Upper lobe of right lung (tissue), 1 donor: Measurements from ENCODE around the gene UGDH. TPM values are rescaled to one million over a fixed set of nuclear protein-coding genes. Genes with fewer than 3 reads are reported as not detected.

ENCODE experiments used
- ATAC-seq: fragments of 200-7000 bp; cut with Tn5 transposase; one replicate; pipeline ENCODE4 v1.9.1; 2020; ENCODE audit warnings: mild to moderate bottlenecking, moderate library complexity
- DNase-seq: peaks from one replicate; pipeline ENCODE4 v3.0.0-alpha.2; 2020
- H3K27ac ChIP-seq: fragments of 200-600 bp; one replicate; pipeline ENCODE4 v1.8.0; 2022
- H3K27me3 ChIP-seq: fragments of 200-600 bp; one replicate; pipeline ENCODE4 v1.8.0; 2022; ENCODE audit warnings: mild to moderate bottlenecking
- H3K36me3 ChIP-seq: fragments of 200-600 bp; one replicate; pipeline ENCODE4 v1.8.0; 2022
- H3K4me1 ChIP-seq: fragments of 200-600 bp; one replicate; pipeline ENCODE4 v1.8.0; 2022
- H3K4me3 ChIP-seq: fragments of 200-600 bp; one replicate; pipeline ENCODE4 v1.8.0; 2022; ENCODE audit warnings: mild to moderate bottlenecking
- H3K9me3 ChIP-seq: fragments of 200-600 bp; one replicate; pipeline ENCODE4 v1.8.0; 2022
- CTCF ChIP-seq: fragments of 200-600 bp; IDR thresholded peaks from one replicate; pipeline ENCODE4 v1.8.0; 2022; ENCODE audit warnings: antibody characterized with exemption
- intact Hi-C: fragments of 100-400 bp; cut with DNase I; formaldehyde crosslinking; loops from one replicate; pipeline ENCODE4 v1.11.0; 2022
- total RNA-seq: library from RNA; stranded (reverse); fragmentation: NEBNext Ultra II Directional; extraction: Animal tissue kit (Norgen Biotek cat#: 25700); gene quantifications from one replicate; pipeline ENCODE4 v1.2.1, GENCODE V29; 2021
- donor health status: DM: no; HTN: yes; CAD: no; lungs with severe emphysema.

Gene UGDH
- total RNA-seq, 1 donor from 2014 or later = 55.2 TPM

- H3K36me3 ChIP-seq = no peaks in the 10 kb centered on the region
- no peak overlapping the region for H3K4me3 ChIP-seq
- H3K27me3 ChIP-seq = no peaks in the 10 kb centered on the region
- no peaks in the 10 kb centered on the region for H3K9me3 ChIP-seq
- intact Hi-C loops = no loop called here
- no peaks in the 10 kb centered on the region for H3K4me1 ChIP-seq
- no peak for DNase-seq
- TF ChIP-seq CTCF = no peak
- no peak overlapping the region for H3K27ac ChIP-seq
- ATAC-seq = peak; percentile 57
Observed at GRCh38 chr4:39484582-39485272, 42.5 kb downstream of the UGDH start.

GRCh38 chr4:39480902-39481695 is 46.1 kb downstream of the UGDH start:
- DNase-seq (no peak), ATAC-seq (peak; percentile 87)
- no peak overlapping the region for H3K27ac ChIP-seq

GRCh38 chr4:39480251-39480650 is 47.0 kb downstream of the UGDH start:
- no peak overlapping the region for H3K4me3 ChIP-seq
- H3K4me1 ChIP-seq = no peaks in the 10 kb centered on the region
- DNase-seq (no peak), ATAC-seq (no peak)
- TF ChIP-seq CTCF = no peak
- H3K27me3 ChIP-seq = no peaks in the 10 kb centered on the region
- intact Hi-C loops = no loop called here
- H3K9me3 ChIP-seq = no peaks in the 10 kb centered on the region
- no peak overlapping the region for H3K27ac ChIP-seq
- H3K36me3 ChIP-seq = no peaks in the 10 kb centered on the region

More at GRCh38 chr4:39480902-39481695, 46.1 kb downstream of the UGDH start:
- Histone ChIP-seq H3K4me3 (peak overlapping the region; percentile 5), H3K36me3 (no peaks in the 10 kb centered on the region), H3K4me1 (no peaks in the 10 kb centered on the region), H3K9me3 (no peaks in the 10 kb centered on the region), H3K27me3 (no peaks in the 10 kb centered on the region)
- intact Hi-C loops = no loop called here
- no peak for TF ChIP-seq CTCF

GRCh38 chr4:39476187-39476895 is 50.9 kb downstream of the UGDH start:
- DNase-seq (no peak), ATAC-seq (no peak)
- Histone ChIP-seq H3K27ac (no peak overlapping the region), H3K36me3 (peaks cover 25% of the 10 kb centered on the region), H3K27me3 (no peaks in the 10 kb centered on the region), H3K4me3 (no peak overlapping the region), H3K9me3 (no peaks in the 10 kb centered on the region), H3K4me1 (no peaks in the 10 kb centered on the region)
- intact Hi-C loops = no loop called here
- TF ChIP-seq CTCF = no peak

GRCh38 chr4:39472396-39472795 is 54.8 kb downstream of the UGDH start:
- no peak for ATAC-seq
- Histone ChIP-seq H3K4me3 (no peak overlapping the region), H3K27ac (no peak overlapping the region), H3K36me3 (peaks cover 40% of the 10 kb centered on the region), H3K4me1 (no peaks in the 10 kb centered on the region), H3K9me3 (no peaks in the 10 kb centered on the region), H3K27me3 (no peaks in the 10 kb centered on the region)
- no peak for TF ChIP-seq CTCF
- no peak for DNase-seq
- intact Hi-C loops = no loop called here
